CD4-positive, alpha-beta T cell (primary cell): ENCODE data around the gene POU2F3. TPM values are rescaled to one million over a fixed set of nuclear protein-coding genes. Genes with fewer than 3 reads are reported as not detected.

Experiments used
- ATAC-seq: fragments of 200-7000 bp; cut with Tn5 transposase; one replicate; pipeline ENCODE4 v1.10.0; 2022; ENCODE audit warnings: mild to moderate bottlenecking; ENCODE audit not compliant: poor library complexity
- CTCF ChIA-PET: fragments of 350-600 bp; sonication (Branson Sonifier 250); formaldehyde crosslinking; loops from one replicate; lab custom pipeline; 2021; ENCODE audit warnings: antibody characterized with exemption, inconsistent platforms; lab: Charles Lee
- POLR2A ChIA-PET: fragments of 350-600 bp; sonication (Branson Sonifier 250); formaldehyde crosslinking; loops from one replicate; lab custom pipeline; 2021; ENCODE audit warnings: antibody characterized with exemption, inconsistent platforms; lab: Charles Lee
- DNase-seq, 14 experiments: peaks; one replicate each; pipeline ENCODE4 v3.0.0-alpha.2; 2013 to 2020; ENCODE audit warnings: mixed read lengths in 2 of 14
- H3K27ac ChIP-seq, 2 donors: one replicate each; pipeline versions ENCODE4 v1.5.1 to v1.7.0; 2013; ENCODE audit warnings: low read length in 2 of 2, low read depth in 1 of 2, mild to moderate bottlenecking in 1 of 2
- H3K27me3 ChIP-seq, 2 experiments: 1 replicate in 1 of 2; 2 replicates in 1 of 2; pipeline versions ENCODE4 v1.6.1 to v1.7.0; 2013; ENCODE audit warnings: low read length in 2 of 2, control low read depth in 1 of 2, mild to moderate bottlenecking in 1 of 2, moderate library complexity in 1 of 2; ENCODE audit not compliant: insufficient read depth in 2 of 2, control insufficient read depth in 1 of 2
- H3K36me3 ChIP-seq: one replicate; pipeline ENCODE4 v1.6.1; 2013; ENCODE audit warnings: low read length, control low read depth; ENCODE audit not compliant: insufficient read depth
- H3K4me1 ChIP-seq: one replicate; pipeline ENCODE4 v1.6.1; 2013; ENCODE audit warnings: low read length, control low read depth; ENCODE audit not compliant: insufficient read depth
- H3K4me3 ChIP-seq: one replicate; pipeline ENCODE4 v1.5.1; 2013; ENCODE audit warnings: mild to moderate bottlenecking, low read length, moderate library complexity
- H3K9me3 ChIP-seq, 2 experiments: 1 replicate in 1 of 2; 2 replicates in 1 of 2; pipeline versions ENCODE4 v1.6.1 to v1.7.0; 2013; ENCODE audit warnings: low read length in 2 of 2, mild to moderate bottlenecking in 2 of 2, control low read depth in 1 of 2, moderate library complexity in 1 of 2; ENCODE audit not compliant: control insufficient read depth in 1 of 2, insufficient read depth in 1 of 2
- H3K27ac Mint-ChIP-seq: one replicate; pipeline ENCODE4 v1.8.0; 2020; ENCODE audit warnings: mixed read lengths
- H3K27me3 Mint-ChIP-seq: one replicate; pipeline ENCODE4 v1.8.0; 2021; ENCODE audit warnings: mixed read lengths
- H3K36me3 Mint-ChIP-seq: one replicate; pipeline ENCODE4 v1.8.0; 2021; ENCODE audit warnings: low read depth, mixed read lengths
- H3K4me1 Mint-ChIP-seq: one replicate; pipeline ENCODE4 v1.8.0; 2021; ENCODE audit warnings: low read depth, mixed read lengths
- H3K4me3 Mint-ChIP-seq: one replicate; pipeline ENCODE4 v1.8.0; 2020; ENCODE audit warnings: mild to moderate bottlenecking, mixed read lengths
- H3K9me3 Mint-ChIP-seq: one replicate; pipeline ENCODE4 v1.8.0; 2020; ENCODE audit warnings: mixed read lengths
- CTCF ChIP-seq: fragments of 200-600 bp; IDR thresholded peaks from one replicate; pipeline ENCODE4 v1.8.0; 2022; ENCODE audit warnings: antibody characterized with exemption, mild to moderate bottlenecking
- intact Hi-C, 2 experiments: fragments of 100-400 bp; cut with DNase I in 1 of 2; cut with micrococcal nuclease in 1 of 2; formaldehyde crosslinking; loops; one replicate each; pipeline versions ENCODE4 v1.15.1 to v1.9.0; 2023 to 2025; cut with DNase I, micrococcal nuclease
- total RNA-seq, 174 experiments: library from RNA in 2 of 174; stranded (reverse) in 2 of 174; gene quantifications; one replicate each; pipeline ENCODE4 v1.2.3 and lab custom pipeline; 2021 to 2026

POU2F3 gene
- total RNA-seq, 2 experiments from 2014 or later, result not detected

DNA sequence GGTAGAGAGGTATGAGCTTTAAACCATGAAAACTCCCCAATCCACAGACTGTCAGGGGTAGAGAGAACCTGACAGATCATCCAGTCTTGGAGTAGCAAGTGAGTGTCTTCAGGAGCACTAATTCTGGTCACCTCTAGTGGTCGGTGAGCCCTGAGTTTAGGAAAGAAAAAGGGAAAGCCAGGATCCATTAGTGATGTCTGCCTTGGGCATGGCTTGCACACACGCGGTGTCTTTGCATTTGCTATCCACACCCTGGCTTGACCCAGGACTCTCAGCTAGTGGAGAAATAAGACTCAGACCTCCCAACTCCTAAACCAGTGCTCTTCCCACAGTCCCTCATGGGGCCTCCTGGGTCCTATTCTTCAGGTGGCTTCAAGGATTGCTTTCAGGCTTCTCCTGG, 19.3 kb downstream of the POU2F3 start:
- DNase-seq (no peak), ATAC-seq (no peak)
- no peaks in the 10 kb centered on the region for H3K4me1 ChIP-seq
- no peaks in the 10 kb centered on the region for H3K9me3 Mint-ChIP-seq
- no peak for TF ChIP-seq CTCF
- no peak overlapping the region for H3K4me3 ChIP-seq
- no peak overlapping the region for H3K27ac ChIP-seq
- no peaks in the 10 kb centered on the region for H3K36me3 ChIP-seq
- H3K27ac Mint-ChIP-seq, result no peak overlapping the region
- no peaks in the 10 kb centered on the region for H3K4me1 Mint-ChIP-seq
- H3K4me3 Mint-ChIP-seq, result no peak overlapping the region
- intact Hi-C loops, result no loop called here
- ChIA-PET POLR2A (no interaction called here), CTCF (no interaction called here)
- no peaks in the 10 kb centered on the region for H3K9me3 ChIP-seq
- peaks cover 20 to 43% of the 10 kb centered on the region in 2 experiments for H3K27me3 ChIP-seq
- peaks cover 76% of the 10 kb centered on the region for H3K27me3 Mint-ChIP-seq
- H3K36me3 Mint-ChIP-seq, result no peaks in the 10 kb centered on the region

- intact Hi-C loops, result no loop called here
- H3K4me1 Mint-ChIP-seq, result no peaks in the 10 kb centered on the region
- peaks cover 76% of the 10 kb centered on the region for H3K27me3 Mint-ChIP-seq
- no peak overlapping the region for H3K27ac Mint-ChIP-seq
- H3K27ac ChIP-seq, result no peak overlapping the region
- ChIA-PET POLR2A (no interaction called here), CTCF (no interaction called here)
- H3K4me1 ChIP-seq, result no peaks in the 10 kb centered on the region
- ATAC-seq (no peak), DNase-seq (no peak)
- no peak overlapping the region for H3K4me3 Mint-ChIP-seq
- no peaks in the 10 kb centered on the region for H3K9me3 Mint-ChIP-seq
- TF ChIP-seq CTCF, result no peak
- H3K27me3 ChIP-seq, result peaks cover 15 to 35% of the 10 kb centered on the region in 2 experiments
- H3K36me3 ChIP-seq, result no peaks in the 10 kb centered on the region
- no peaks in the 10 kb centered on the region for H3K9me3 ChIP-seq
- H3K4me3 ChIP-seq, result no peak overlapping the region
- H3K36me3 Mint-ChIP-seq, result no peaks in the 10 kb centered on the region
Observed at GRCh38 chr11:120259988-120260565, 20.1 kb downstream of the POU2F3 start.

GRCh38 chr11:120260616-120261015, 20.7 kb downstream of the POU2F3 start:
- Histone ChIP-seq H3K9me3 (no peaks in the 10 kb centered on the region), H3K27me3 (peaks cover 14 to 29% of the 10 kb centered on the region in 2 experiments), H3K4me3 (no peak overlapping the region), H3K4me1 (no peaks in the 10 kb centered on the region), H3K27ac (no peak overlapping the region), H3K36me3 (no peaks in the 10 kb centered on the region)
- Mint-ChIP-seq H3K36me3 (no peaks in the 10 kb centered on the region), H3K4me3 (no peak overlapping the region), H3K27me3 (peaks cover 75% of the 10 kb centered on the region), H3K27ac (no peak overlapping the region), H3K9me3 (no peaks in the 10 kb centered on the region), H3K4me1 (no peaks in the 10 kb centered on the region)
- POLR2A ChIA-PET, result no interaction called here
- DNase-seq, result no peak
- CTCF ChIA-PET, result no interaction called here
- intact Hi-C loops, result no loop called here
- no peak for TF ChIP-seq CTCF
- ATAC-seq, result no peak
